ENCODE data around the gene GADD45A.

GADD45A gene

DNA sequence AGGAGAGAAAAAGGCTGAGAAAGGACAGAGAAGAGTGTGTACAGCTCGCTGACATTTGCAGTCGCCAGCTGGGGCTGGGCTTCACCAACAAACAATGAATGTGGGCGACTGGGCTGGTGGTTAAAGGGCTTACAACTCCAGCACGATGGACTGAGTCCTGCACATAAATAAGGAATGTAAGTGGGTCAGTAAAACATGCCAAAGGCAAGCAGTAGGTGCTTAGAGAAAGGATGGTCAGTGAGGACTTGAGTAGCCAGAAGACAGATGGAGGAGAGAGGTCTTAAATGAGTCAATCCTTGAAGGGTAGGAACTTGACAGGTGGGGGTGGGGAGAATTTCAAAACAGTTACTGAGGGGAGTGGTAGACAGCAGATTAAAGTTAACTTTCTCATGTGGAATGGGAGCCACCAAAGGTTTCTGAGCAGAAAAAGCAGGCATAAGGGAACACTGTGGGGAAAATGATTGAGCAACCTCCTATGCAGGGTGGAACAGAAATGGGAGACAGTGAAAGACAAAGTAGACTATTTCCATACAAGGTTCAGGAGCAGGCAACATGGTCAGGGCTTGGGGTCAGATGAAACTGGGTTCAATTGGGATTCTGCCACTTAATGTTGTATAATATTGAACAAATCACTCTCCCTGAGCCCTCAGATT, 37.4 kb downstream of the GADD45A start:
- Histone ChIP-seq H3K4me3 (replicated peaks; ENCODE audit: low read depth, low read length) (no peak overlapping the region), H3K27me3 (replicated peaks; ENCODE audit: control insufficient read depth, insufficient read depth, low read length) (no peaks in the 10 kb centered on the region), H3K36me3 (ENCODE audit: control insufficient read depth, insufficient read depth, low read length) (no peaks in the 10 kb centered on the region)
- DNase-seq (ENCODE audit: extremely low read depth, insufficient read length) = no peak
- TF ChIP-seq, protein P1, sequence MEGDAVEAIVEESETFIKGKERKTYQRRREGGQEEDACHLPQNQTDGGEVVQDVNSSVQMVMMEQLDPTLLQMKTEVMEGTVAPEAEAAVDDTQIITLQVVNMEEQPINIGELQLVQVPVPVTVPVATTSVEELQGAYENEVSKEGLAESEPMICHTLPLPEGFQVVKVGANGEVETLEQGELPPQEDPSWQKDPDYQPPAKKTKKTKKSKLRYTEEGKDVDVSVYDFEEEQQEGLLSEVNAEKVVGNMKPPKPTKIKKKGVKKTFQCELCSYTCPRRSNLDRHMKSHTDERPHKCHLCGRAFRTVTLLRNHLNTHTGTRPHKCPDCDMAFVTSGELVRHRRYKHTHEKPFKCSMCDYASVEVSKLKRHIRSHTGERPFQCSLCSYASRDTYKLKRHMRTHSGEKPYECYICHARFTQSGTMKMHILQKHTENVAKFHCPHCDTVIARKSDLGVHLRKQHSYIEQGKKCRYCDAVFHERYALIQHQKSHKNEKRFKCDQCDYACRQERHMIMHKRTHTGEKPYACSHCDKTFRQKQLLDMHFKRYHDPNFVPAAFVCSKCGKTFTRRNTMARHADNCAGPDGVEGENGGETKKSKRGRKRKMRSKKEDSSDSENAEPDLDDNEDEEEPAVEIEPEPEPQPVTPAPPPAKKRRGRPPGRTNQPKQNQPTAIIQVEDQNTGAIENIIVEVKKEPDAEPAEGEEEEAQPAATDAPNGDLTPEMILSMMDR (IDR thresholded peaks at IDR 0.05; ENCODE audit: insufficient read depth, low read length, poor library complexity, severe bottlenecking) = no peak

DNA sequence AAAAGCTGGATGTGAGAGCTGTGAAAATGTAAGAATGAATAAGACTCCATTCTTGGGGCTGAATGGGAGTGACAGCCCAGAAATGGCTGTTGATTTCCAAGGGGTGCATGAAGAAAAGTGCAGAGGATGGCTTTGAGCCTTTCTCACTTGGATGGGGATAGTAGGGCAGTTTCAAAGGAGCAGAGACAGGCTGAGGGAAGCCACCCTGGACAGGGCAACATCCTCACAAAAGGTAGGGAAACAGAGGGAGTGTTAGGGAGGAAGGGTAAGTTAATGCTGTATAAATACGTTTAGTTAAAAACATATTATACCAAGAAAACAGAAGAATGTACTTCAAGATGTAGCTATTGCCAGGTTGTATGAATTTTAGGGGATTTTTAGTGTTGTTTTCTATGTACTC, 38.1 kb downstream of the GADD45A start:
- DNase-seq (ENCODE audit: extremely low read depth, insufficient read length) = no peak
- TF ChIP-seq, protein P1 (IDR thresholded peaks at IDR 0.05; ENCODE audit: insufficient read depth, low read length, poor library complexity, severe bottlenecking) = no peak
- H3K27me3 ChIP-seq (replicated peaks; ENCODE audit: control insufficient read depth, insufficient read depth, low read length) = no peaks in the 10 kb centered on the region
- H3K36me3 ChIP-seq (ENCODE audit: control insufficient read depth, insufficient read depth, low read length) = no peaks in the 10 kb centered on the region
- H3K4me3 ChIP-seq (replicated peaks; ENCODE audit: low read depth, low read length) = no peak overlapping the region

DNA sequence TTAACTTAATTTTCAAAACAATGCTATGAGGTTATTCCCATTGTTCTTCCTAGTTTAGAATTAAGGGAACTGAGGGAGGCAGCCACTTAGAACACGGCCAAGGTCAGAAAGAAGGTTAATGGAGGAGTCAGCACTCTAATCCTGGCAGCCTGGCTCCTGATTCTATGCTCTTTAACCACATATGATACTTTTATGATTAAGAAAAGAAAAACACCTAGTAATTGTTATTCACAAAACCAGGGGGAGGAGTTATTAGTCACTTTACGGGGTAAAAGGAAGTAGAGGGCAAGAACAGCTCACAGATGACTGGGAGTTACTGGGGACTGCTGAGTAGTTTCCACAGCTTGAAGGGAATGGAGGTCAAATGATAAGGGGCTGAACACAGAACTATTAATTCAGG, 38.6 kb downstream of the GADD45A start:
- Histone ChIP-seq H3K27me3 (replicated peaks; ENCODE audit: control insufficient read depth, insufficient read depth, low read length) (no peaks in the 10 kb centered on the region), H3K4me3 (replicated peaks; ENCODE audit: low read depth, low read length) (no peak overlapping the region), H3K36me3 (ENCODE audit: control insufficient read depth, insufficient read depth, low read length) (no peaks in the 10 kb centered on the region)
- TF ChIP-seq, protein P1 (IDR thresholded peaks at IDR 0.05; ENCODE audit: insufficient read depth, low read length, poor library complexity, severe bottlenecking) = no peak
- DNase-seq (ENCODE audit: extremely low read depth, insufficient read length) = no peak

DNA sequence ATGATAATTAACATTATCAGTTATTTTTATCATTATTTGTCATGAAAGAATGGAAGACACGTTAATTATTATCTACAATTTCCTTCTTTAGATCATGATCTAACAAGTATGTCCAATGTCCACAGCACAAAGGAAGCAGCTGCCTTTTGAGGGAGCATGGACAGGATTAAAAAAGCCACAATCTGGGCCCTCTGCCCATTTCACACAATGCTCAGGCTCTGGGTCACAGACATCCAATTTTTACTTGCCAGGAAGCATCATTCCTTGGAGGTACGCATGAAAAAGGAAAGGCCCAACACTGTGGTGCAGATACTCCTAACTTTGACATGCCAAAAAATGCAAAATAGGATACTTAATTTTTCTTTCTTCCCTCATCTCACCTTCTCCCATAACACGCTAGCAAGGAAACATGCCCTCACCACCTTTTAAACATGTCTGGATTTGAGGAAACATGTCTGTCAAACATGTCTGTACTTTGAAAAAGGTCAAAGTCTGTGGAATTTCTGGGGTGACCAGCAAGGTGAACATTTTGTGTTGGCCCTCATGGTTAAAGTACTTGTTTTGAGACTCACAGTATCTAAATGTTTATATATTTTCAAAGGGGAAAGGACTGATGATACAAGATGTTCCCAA, 40.0 kb downstream of the GADD45A start:
- no peaks in the 10 kb centered on the region for H3K27me3 ChIP-seq (replicated peaks; ENCODE audit: control insufficient read depth, insufficient read depth, low read length)
- DNase-seq (ENCODE audit: extremely low read depth, insufficient read length) = no peak
- no peaks in the 10 kb centered on the region for H3K36me3 ChIP-seq (ENCODE audit: control insufficient read depth, insufficient read depth, low read length)
- TF ChIP-seq, protein P1 (IDR thresholded peaks at IDR 0.05; ENCODE audit: insufficient read depth, low read length, poor library complexity, severe bottlenecking) = no peak
- H3K4me3 ChIP-seq (replicated peaks; ENCODE audit: low read depth, low read length) = no peak overlapping the region

DNA sequence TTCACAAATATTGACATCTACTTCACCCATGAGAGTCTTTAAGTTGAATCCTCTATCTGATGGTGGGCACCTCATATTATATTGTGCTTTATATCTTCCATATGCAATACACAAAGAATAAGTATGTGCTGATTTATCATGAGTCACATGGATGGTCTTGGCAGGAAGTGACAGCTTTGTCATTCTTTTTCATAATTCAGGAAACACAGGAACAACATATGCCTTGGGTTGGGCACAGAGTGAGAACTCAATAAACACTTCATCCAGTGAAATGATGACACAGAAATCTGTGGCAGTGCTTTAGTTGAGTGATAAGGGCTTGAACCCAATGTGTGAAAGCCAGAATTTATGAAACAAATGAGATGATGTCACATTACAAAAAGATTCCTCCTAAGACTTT, 41.2 kb downstream of the GADD45A start:
- H3K27me3 ChIP-seq (replicated peaks; ENCODE audit: control insufficient read depth, insufficient read depth, low read length) = no peaks in the 10 kb centered on the region
- H3K36me3 ChIP-seq (ENCODE audit: control insufficient read depth, insufficient read depth, low read length) = no peaks in the 10 kb centered on the region
- TF ChIP-seq, protein P1 (IDR thresholded peaks at IDR 0.05; ENCODE audit: insufficient read depth, low read length, poor library complexity, severe bottlenecking) = no peak
- no peak overlapping the region for H3K4me3 ChIP-seq (replicated peaks; ENCODE audit: low read depth, low read length)
- no peak for DNase-seq (ENCODE audit: extremely low read depth, insufficient read length)
